HCEC 1CT (cell line): ENCODE measurements around the gene GALK1.
"Not testable (repeated sequence)": the region's sequence is repeated elsewhere in the genome, so short reads cannot be mapped to it uniquely, and the experiment has no call there.

ENCODE experiments used
- DNase-seq: peaks from one replicate; pipeline ENCODE4 v3.0.0-alpha.2; 2017

The GALK1 gene

GRCh38 chr17:75764711-75765421 is at the start of gene GALK1:
GALK1 (minus strand) TSS chr17:75765192; CDS start chr17:75765136, 56 bp downstream.
- peak; percentile 59 for DNase-seq

- DNase-seq = no peak
These were observed 49.0 kb upstream of the GALK1 start for GRCh38 chr17:75814021-75814395.

GRCh38 chr17:75813081-75814020 is 48.4 kb upstream of the GALK1 start:
- DNase-seq = no peak

GRCh38 chr17:75812096-75813013 is 47.4 kb upstream of the GALK1 start:
- no peak for DNase-seq

GRCh38 chr17:75811174-75811573 is 46.2 kb upstream of the GALK1 start:
- no peak for DNase-seq

GRCh38 chr17:75810756-75811155 is 45.8 kb upstream of the GALK1 start:
- DNase-seq = not testable (repeated sequence)

GRCh38 chr17:75810216-75810615 is 45.2 kb upstream of the GALK1 start:
- no peak for DNase-seq

GRCh38 chr17:75809631-75810111 is 44.7 kb upstream of the GALK1 start:
- no peak for DNase-seq

GRCh38 chr17:75808905-75809621 is 44.1 kb upstream of the GALK1 start:
- DNase-seq = no peak

GRCh38 chr17:75808549-75808904 is 43.5 kb upstream of the GALK1 start:
- DNase-seq = no peak

GRCh38 chr17:75807861-75808260 is 42.9 kb upstream of the GALK1 start:
- DNase-seq = no peak

- DNase-seq = no peak
These were observed 42.0 kb upstream of the GALK1 start for GRCh38 chr17:75806822-75807500.

GRCh38 chr17:75803883-75804282 is 38.9 kb upstream of the GALK1 start:
- no peak for DNase-seq

GRCh38 chr17:75799402-75799801 is 34.4 kb upstream of the GALK1 start:
- no peak for DNase-seq

GRCh38 chr17:75795820-75796607 is 31.0 kb upstream of the GALK1 start:
- DNase-seq = no peak

GRCh38 chr17:75793460-75793859 is 28.5 kb upstream of the GALK1 start:
- no peak for DNase-seq

- DNase-seq = no peak
These were observed 26.3 kb upstream of the GALK1 start for GRCh38 chr17:75791254-75791653.

GRCh38 chr17:75785016-75785890 is 20.3 kb upstream of the GALK1 start:
- peak; percentile 91 for DNase-seq

GRCh38 chr17:75784473-75785015 is 19.6 kb upstream of the GALK1 start, which contains the start of gene UNK:
UNK (plus strand) TSS chr17:75784806; CDS start chr17:75784881, 75 bp downstream.
- DNase-seq = peak; percentile 99
